Natural killer cell (primary cell): Measurements from ENCODE around the gene LAMP5. TPM values are rescaled to one million over a fixed set of nuclear protein-coding genes. Genes with fewer than 3 reads are reported as not detected.

Experiments used
- ATAC-seq, 3 donors: fragments of 150-1000 bp in 2 of 3; fragments of 200-7000 bp in 1 of 3; cut with Tn5 transposase; 1 replicate in 1 of 3; 2 replicates in 2 of 3; pipeline ENCODE4 v1.10.0; 2021; ENCODE audit warnings: mild to moderate bottlenecking in 2 of 3, moderate library complexity in 2 of 3
- DNase-seq, 2 donors: peaks; one replicate each; pipeline versions ENCODE4 v3.0.0 to v3.0.0-alpha.2; 2013 to 2021; ENCODE audit warnings: mixed read lengths in 1 of 2
- H3K27ac ChIP-seq: one replicate; pipeline ENCODE4 v1.5.1; 2013; ENCODE audit warnings: mild to moderate bottlenecking, low read length
- H3K27me3 ChIP-seq: one replicate; pipeline ENCODE4 v1.6.1; 2013; ENCODE audit warnings: low read length; ENCODE audit not compliant: control insufficient read depth, insufficient read depth
- H3K36me3 ChIP-seq: one replicate; pipeline ENCODE4 v1.6.1; 2013; ENCODE audit warnings: low read length; ENCODE audit not compliant: control insufficient read depth, insufficient read depth
- H3K4me1 ChIP-seq: one replicate; pipeline ENCODE4 v1.6.1; 2013; ENCODE audit warnings: low read length; ENCODE audit not compliant: control insufficient read depth, insufficient read depth
- H3K4me3 ChIP-seq: one replicate; pipeline ENCODE4 v1.5.1; 2013; ENCODE audit warnings: low read length
- H3K9me3 ChIP-seq: one replicate; pipeline ENCODE4 v1.6.1; 2013; ENCODE audit warnings: low read length; ENCODE audit not compliant: control insufficient read depth, insufficient read depth
- H3K27ac Mint-ChIP-seq, 2 donors: one replicate each; pipeline ENCODE4 v1.8.0; 2022; ENCODE audit warnings: mild to moderate bottlenecking in 2 of 2, mixed read lengths in 2 of 2, moderate library complexity in 1 of 2
- H3K27me3 Mint-ChIP-seq, 2 donors: one replicate each; pipeline ENCODE4 v1.8.0; 2022; ENCODE audit warnings: low read depth in 2 of 2, mixed read lengths in 2 of 2
- H3K36me3 Mint-ChIP-seq: one replicate; pipeline ENCODE4 v1.8.0; 2022; ENCODE audit warnings: mixed read lengths
- H3K4me1 Mint-ChIP-seq, 2 donors: one replicate each; pipeline ENCODE4 v1.8.0; 2022; ENCODE audit warnings: mixed read lengths in 2 of 2
- H3K4me3 Mint-ChIP-seq: one replicate; pipeline ENCODE4 v1.8.0; 2022; ENCODE audit warnings: mild to moderate bottlenecking, moderate library complexity, mixed read lengths
- H3K9me3 Mint-ChIP-seq, 2 donors: one replicate each; pipeline ENCODE4 v1.8.0; 2022; ENCODE audit warnings: mixed read lengths in 2 of 2
- WGBS: methylation state at CpG from one replicate; pipeline ENCODE4 v1.1.7; 2013; ENCODE audit warnings: missing lambda C conversion rate; ENCODE audit not compliant: insufficient coverage; 5-methylcytosine and 5-hydroxymethylcytosine counted together
- intact Hi-C: fragments of 100-400 bp; cut with micrococcal nuclease; formaldehyde crosslinking; loops from one replicate; pipeline ENCODE4 v1.14.2; 2022
- total RNA-seq, 4 donors: library from RNA; stranded (reverse); fragments of 120-200 nt in 1 of 4; gene quantifications; one replicate each; pipeline versions ENCODE4 v1.2.3 to v1.2.4, GENCODE V29; 2013 to 2022
- TF ChIP-seq, protein P1 (sequence below): fragments of 200-600 bp; IDR thresholded peaks from one replicate; pipeline ENCODE4 v1.8.0; 2022; ENCODE audit warnings: antibody characterized with exemption

Gene LAMP5
- total RNA-seq, 3 donors from 2014 or later (not counting 1 experiment from before 2014, with no cell fraction given) = 0.23 TPM; not detected in 2

DNA sequence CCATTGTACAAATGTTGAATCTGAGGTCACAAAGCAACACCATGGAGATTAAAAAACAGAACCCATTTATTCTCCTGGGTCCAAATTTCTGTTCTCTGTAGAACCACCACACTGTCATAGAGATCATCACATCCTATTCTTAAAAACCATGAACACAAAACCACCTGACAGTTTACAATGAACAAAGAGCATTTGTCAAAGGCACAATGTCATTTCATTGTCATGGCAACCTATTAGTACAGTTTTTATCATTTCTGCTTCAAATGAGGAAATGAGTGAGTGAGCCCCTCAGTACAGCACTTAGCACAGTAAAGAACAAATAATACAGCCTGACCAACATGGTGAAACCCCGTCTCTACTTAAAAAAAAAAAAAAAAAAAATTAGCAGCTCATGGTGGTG, 23.1 kb upstream of the LAMP5 start:
- 100% methylated on average over 1 of the region's 1 CpG for WGBS
- no peak for ATAC-seq

DNA sequence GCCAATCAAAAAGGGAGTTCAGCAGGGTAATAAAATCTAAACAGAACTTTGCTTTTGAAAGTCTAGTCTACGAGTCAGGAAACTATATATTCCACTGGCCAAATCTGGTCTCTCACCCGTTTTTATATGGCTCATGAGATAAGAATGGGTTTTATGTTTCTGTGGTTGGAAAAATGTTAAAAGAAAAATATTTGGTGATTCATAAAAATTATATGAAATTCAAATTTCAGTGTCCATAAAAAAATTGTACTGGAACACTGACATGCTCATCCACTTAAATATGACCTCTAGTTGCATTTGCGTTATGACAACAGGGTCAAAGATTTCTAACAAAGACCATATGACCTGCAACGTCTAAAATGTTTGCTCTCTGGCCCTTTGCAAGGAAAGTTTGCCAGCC, 22.3 kb upstream of the LAMP5 start:
- H3K27ac ChIP-seq = no peak overlapping the region
- TF ChIP-seq, protein P1, sequence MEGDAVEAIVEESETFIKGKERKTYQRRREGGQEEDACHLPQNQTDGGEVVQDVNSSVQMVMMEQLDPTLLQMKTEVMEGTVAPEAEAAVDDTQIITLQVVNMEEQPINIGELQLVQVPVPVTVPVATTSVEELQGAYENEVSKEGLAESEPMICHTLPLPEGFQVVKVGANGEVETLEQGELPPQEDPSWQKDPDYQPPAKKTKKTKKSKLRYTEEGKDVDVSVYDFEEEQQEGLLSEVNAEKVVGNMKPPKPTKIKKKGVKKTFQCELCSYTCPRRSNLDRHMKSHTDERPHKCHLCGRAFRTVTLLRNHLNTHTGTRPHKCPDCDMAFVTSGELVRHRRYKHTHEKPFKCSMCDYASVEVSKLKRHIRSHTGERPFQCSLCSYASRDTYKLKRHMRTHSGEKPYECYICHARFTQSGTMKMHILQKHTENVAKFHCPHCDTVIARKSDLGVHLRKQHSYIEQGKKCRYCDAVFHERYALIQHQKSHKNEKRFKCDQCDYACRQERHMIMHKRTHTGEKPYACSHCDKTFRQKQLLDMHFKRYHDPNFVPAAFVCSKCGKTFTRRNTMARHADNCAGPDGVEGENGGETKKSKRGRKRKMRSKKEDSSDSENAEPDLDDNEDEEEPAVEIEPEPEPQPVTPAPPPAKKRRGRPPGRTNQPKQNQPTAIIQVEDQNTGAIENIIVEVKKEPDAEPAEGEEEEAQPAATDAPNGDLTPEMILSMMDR = no peak
- H3K4me3 Mint-ChIP-seq = no peak overlapping the region
- WGBS = 85% methylated on average over 3 of the region's 4 CpGs
- no peaks in the 10 kb centered on the region for H3K27me3 Mint-ChIP-seq
- no peaks in the 10 kb centered on the region for H3K36me3 Mint-ChIP-seq
- peaks cover 2 to 7% of the 10 kb centered on the region in 2 donors for H3K9me3 Mint-ChIP-seq
- H3K36me3 ChIP-seq = no peaks in the 10 kb centered on the region
- no peak overlapping the region for H3K4me3 ChIP-seq
- no peaks in the 10 kb centered on the region for H3K27me3 ChIP-seq
- no peaks in the 10 kb centered on the region for H3K4me1 Mint-ChIP-seq
- DNase-seq (no peak), ATAC-seq (no peak)
- no peaks in the 10 kb centered on the region for H3K9me3 ChIP-seq
- no peaks in the 10 kb centered on the region for H3K4me1 ChIP-seq
- H3K27ac Mint-ChIP-seq = no peak overlapping the region
- intact Hi-C loops = no loop called here

More for the DNA sequence above, 23.1 kb upstream of the LAMP5 start:
- no peaks in the 10 kb centered on the region for H3K4me1 ChIP-seq
- intact Hi-C loops = no loop called here
- H3K27ac ChIP-seq = no peak overlapping the region
- no peaks in the 10 kb centered on the region for H3K36me3 ChIP-seq
- no peak for DNase-seq
- H3K27me3 ChIP-seq = no peaks in the 10 kb centered on the region
- no peaks in the 10 kb centered on the region for H3K9me3 ChIP-seq
- Mint-ChIP-seq H3K4me1 (no peaks in the 10 kb centered on the region), H3K36me3 (no peaks in the 10 kb centered on the region), H3K27ac (no peak overlapping the region), H3K4me3 (no peak overlapping the region), H3K9me3 (peaks cover 2 to 7% of the 10 kb centered on the region in 2 donors), H3K27me3 (peaks cover 0 to 3% of the 10 kb centered on the region in 2 donors)
- no peak overlapping the region for H3K4me3 ChIP-seq
- TF ChIP-seq, protein P1 = no peak

- no peaks in the 10 kb centered on the region for H3K4me1 Mint-ChIP-seq
- H3K36me3 ChIP-seq = no peaks in the 10 kb centered on the region
- 100% methylated on average over 1 of the region's 2 CpGs for WGBS
- H3K27me3 Mint-ChIP-seq = no peaks in the 10 kb centered on the region
- H3K27ac Mint-ChIP-seq = no peak overlapping the region
- no peak overlapping the region for H3K27ac ChIP-seq
- H3K9me3 Mint-ChIP-seq = peaks cover 2 to 7% of the 10 kb centered on the region in 2 donors
- no peaks in the 10 kb centered on the region for H3K27me3 ChIP-seq
- no peaks in the 10 kb centered on the region for H3K36me3 Mint-ChIP-seq
- TF ChIP-seq, protein P1 = no peak
- intact Hi-C loops = no loop called here
- H3K4me3 ChIP-seq = no peak overlapping the region
- no peaks in the 10 kb centered on the region for H3K9me3 ChIP-seq
- DNase-seq (no peak), ATAC-seq (no peak)
- no peak overlapping the region for H3K4me3 Mint-ChIP-seq
- H3K4me1 ChIP-seq = no peaks in the 10 kb centered on the region
Measured at GRCh38 chr20:9493803-9494202, 20.6 kb upstream of the LAMP5 start.

DNA sequence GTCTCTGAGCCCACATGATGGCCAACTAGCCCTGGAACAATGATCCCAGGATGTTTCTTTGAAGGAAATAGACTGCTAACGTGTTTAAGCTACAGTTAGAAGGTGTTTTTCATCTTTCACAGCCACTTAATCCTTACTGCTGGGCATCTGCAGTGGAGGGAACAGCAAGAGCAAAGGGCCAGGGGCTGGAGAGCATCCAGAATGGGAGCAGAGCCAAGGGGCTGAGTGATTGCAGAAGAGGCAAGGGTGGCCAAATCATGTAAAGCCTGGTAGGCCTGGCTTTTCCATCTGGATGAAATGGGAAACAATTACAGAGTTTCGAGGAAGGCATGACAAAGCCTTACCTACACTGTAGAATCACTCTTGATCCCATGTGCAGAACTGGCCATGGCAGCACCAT, 18.7 kb upstream of the LAMP5 start:
- H3K4me3 ChIP-seq = no peak overlapping the region
- Mint-ChIP-seq H3K4me1 (no peaks in the 10 kb centered on the region), H3K27me3 (no peaks in the 10 kb centered on the region), H3K9me3 (peaks cover 2 to 3% of the 10 kb centered on the region in 2 donors), H3K36me3 (no peaks in the 10 kb centered on the region), H3K4me3 (no peak overlapping the region), H3K27ac (no peak overlapping the region)
- H3K4me1 ChIP-seq = peaks cover 3% of the 10 kb centered on the region
- no peak overlapping the region for H3K27ac ChIP-seq
- DNase-seq = no peak
- H3K9me3 ChIP-seq = no peaks in the 10 kb centered on the region
- no peaks in the 10 kb centered on the region for H3K36me3 ChIP-seq
- ATAC-seq = no peak
- intact Hi-C loops = no loop called here
- 72% methylated on average over 2 of the region's 2 CpGs for WGBS
- no peaks in the 10 kb centered on the region for H3K27me3 ChIP-seq
- TF ChIP-seq, protein P1 = no peak
